ENCODE results near the gene CCDC28B.

- no peak for TF ChIP-seq CTCF (IDR thresholded peaks at IDR 0.05)
- no peak for TF ChIP-seq ZBTB33 (IDR thresholded peaks at IDR 0.05; ENCODE audit: borderline replicate concordance, low read depth)
- no peak for TF ChIP-seq TAF1 (IDR thresholded peaks at IDR 0.05; ENCODE audit: borderline replicate concordance, low read depth, low read length)
- no peak for TF ChIP-seq MAX (IDR thresholded peaks at IDR 0.05; ENCODE audit: low read depth)
- no peak for TF ChIP-seq EZH2phosphoT487 (IDR thresholded peaks at IDR 0.05; ENCODE audit: borderline replicate concordance, low read depth)
- no peak for TF ChIP-seq RAD21 (IDR thresholded peaks at IDR 0.05; ENCODE audit: low read length)
- TF ChIP-seq EP300 (IDR thresholded peaks at IDR 0.05; ENCODE audit: borderline replicate concordance in 1 of 2, low read depth in 1 of 2, low read length in 1 of 2): no peak
- no peak for TF ChIP-seq SMC3 (IDR thresholded peaks at IDR 0.05; ENCODE audit: low read depth, low read length)
These were observed 29.4 kb upstream of the CCDC28B start for GRCh38 chr1:32170991-32171390.

All from SK-N-SH (cell line).